HepG2 (cell line): ENCODE data around the gene FITM1. TPM values are rescaled to one million over a fixed set of nuclear protein-coding genes. Genes with fewer than 3 reads are reported as not detected.

Experiments
- EEA1 ChIP-seq: sonication (generic); formaldehyde crosslinking; IDR thresholded peaks from 2 replicates; pipeline ENCODE4 v1.5.1; 2020; ENCODE audit warnings: mild to moderate bottlenecking, missing genetic modification reagents, borderline replicate concordance
- FOSL2 ChIP-seq: sonication (generic); formaldehyde crosslinking; IDR thresholded peaks from 2 replicates; pipeline ENCODE4 v1.4.0; 2020; ENCODE audit warnings: missing genetic modification reagents
- HDAC6 ChIP-seq: fragments of 200-600 bp; sonication (generic); IDR thresholded peaks from 2 replicates; pipeline ENCODE4 v1.7.0; 2017; ENCODE audit warnings: mild to moderate bottlenecking, antibody characterized with exemption, low read length, low read depth
- HNRNPH1 ChIP-seq: fragments of 200-400 bp; formaldehyde crosslinking; optimal IDR thresholded peaks from 2 replicates; pipeline ENCODE3; 2017; ENCODE audit warnings: mild to moderate bottlenecking, low read depth, low read length
- ISX ChIP-seq: sonication (generic); formaldehyde crosslinking; conservative IDR thresholded peaks from 2 replicates; pipeline ENCODE4 v1.5.0; 2020; ENCODE audit warnings: missing genetic modification reagents
- KAT7 ChIP-seq: IDR thresholded peaks from 2 replicates; pipeline ENCODE4 v1.6.1; 2018; ENCODE audit warnings: borderline replicate concordance, missing compliant biosample characterization
- KLF12 ChIP-seq: sonication (generic); formaldehyde crosslinking; IDR thresholded peaks from 2 replicates; pipeline ENCODE4 v1.4.0; 2020; ENCODE audit warnings: missing genetic modification reagents, borderline replicate concordance
- NFIB ChIP-seq: sonication (generic); formaldehyde crosslinking; IDR thresholded peaks from 2 replicates; pipeline ENCODE4 v1.9.0; 2021; ENCODE audit warnings: missing genetic modification reagents, mild to moderate bottlenecking, borderline replicate concordance
- RAD51 ChIP-seq: fragments of 450-650 bp; IDR thresholded peaks from 2 replicates; pipeline ENCODE4 v1.6.1; 2016; ENCODE audit warnings: borderline replicate concordance
- RFXANK ChIP-seq: IDR thresholded peaks from 2 replicates; pipeline ENCODE4 v1.6.1; 2016
- SAFB2 ChIP-seq: sonication (generic); formaldehyde crosslinking; IDR thresholded peaks from 2 replicates; pipeline ENCODE4 v1.5.1; 2020; ENCODE audit warnings: missing genetic modification reagents, low read depth, mild to moderate bottlenecking, borderline replicate concordance
- TOPORS ChIP-seq: sonication (generic); formaldehyde crosslinking; IDR thresholded peaks from 2 replicates; pipeline ENCODE4 v1.8.0; 2023; ENCODE audit warnings: mild to moderate bottlenecking, missing genetic modification reagents
- ZFP82 ChIP-seq: sonication (generic); formaldehyde crosslinking; IDR thresholded peaks from 2 replicates; pipeline ENCODE4 v1.5.1; 2020; ENCODE audit warnings: mild to moderate bottlenecking, missing genetic modification reagents, borderline replicate concordance
- ZNF30 ChIP-seq: sonication (generic); formaldehyde crosslinking; IDR thresholded peaks from 2 replicates; pipeline ENCODE4 v1.5.0; 2020; ENCODE audit warnings: mild to moderate bottlenecking, missing genetic modification reagents
- ZNF382 ChIP-seq: sonication (generic); formaldehyde crosslinking; IDR thresholded peaks from 2 replicates; pipeline ENCODE4 v1.5.0; 2020; ENCODE audit warnings: missing genetic modification reagents, mild to moderate bottlenecking, borderline replicate concordance
- ZNF430 ChIP-seq: sonication (generic); formaldehyde crosslinking; IDR thresholded peaks from 2 replicates; pipeline ENCODE4 v1.9.0; 2021; ENCODE audit warnings: mild to moderate bottlenecking, missing genetic modification reagents
- ZNF460 ChIP-seq: sonication (generic); formaldehyde crosslinking; IDR thresholded peaks from 2 replicates; pipeline ENCODE4 v1.5.1; 2020; ENCODE audit warnings: missing genetic modification reagents, mild to moderate bottlenecking, borderline replicate concordance
- ZNF563 ChIP-seq: sonication (generic); formaldehyde crosslinking; IDR thresholded peaks from 2 replicates; pipeline ENCODE4 v1.8.0; 2022; ENCODE audit warnings: mild to moderate bottlenecking, moderate library complexity, missing genetic modification reagents
- ZNF619 ChIP-seq: sonication (generic); formaldehyde crosslinking; IDR thresholded peaks from 2 replicates; pipeline ENCODE4 v1.4.0; 2020; ENCODE audit warnings: mild to moderate bottlenecking, missing genetic modification reagents
- ZSCAN12 ChIP-seq: sonication (generic); formaldehyde crosslinking; IDR thresholded peaks from 2 replicates; pipeline ENCODE4 v1.9.0; 2021; ENCODE audit warnings: mild to moderate bottlenecking, missing genetic modification reagents
- polyA plus RNA-seq, 8 experiments: library from polyadenylated mRNA; depleted of rRNA in 3 of 8; stranded (reverse) in 7 of 8; unstranded in 1 of 8; fragments of >200 nt; fragmentation: Illumina TruSeq in 4 of 8; extraction: Trizol in 4 of 8; gene quantifications; 2 replicates each; pipeline versions ENCODE4 v1.2.1 to v1.2.3, GENCODE V29; 2011 to 2016; ENCODE audit warnings: low read depth in 4 of 8, missing spikeins in 1 of 8, mixed read lengths in 1 of 8; ENCODE audit not compliant: insufficient read depth in 1 of 8
- total RNA-seq, 5 experiments: library from RNA; depleted of rRNA; stranded (reverse); fragments of >200 nt; fragmentation: Illumina TruSeq; extraction: Trizol; gene quantifications; 2 replicates each; pipeline ENCODE4 v1.2.3, GENCODE V29; 2016; ENCODE audit warnings: low read depth in 1 of 5
- TF ChIP-seq, protein P1 (sequence below): sonication (generic); formaldehyde crosslinking; IDR thresholded peaks from 2 replicates; pipeline ENCODE4 v1.8.0; 2022; ENCODE audit warnings: mild to moderate bottlenecking, missing genetic modification reagents, moderate library complexity
- TF ChIP-seq, protein P2 (sequence below): sonication (generic); formaldehyde crosslinking; conservative IDR thresholded peaks from 2 replicates; pipeline ENCODE4 v1.4.0; 2020; ENCODE audit warnings: mild to moderate bottlenecking, missing genetic modification reagents, moderate library complexity
- TF ChIP-seq, protein P3 (sequence below): sonication (generic); formaldehyde crosslinking; IDR thresholded peaks from 2 replicates; pipeline ENCODE4 v1.5.1; 2020; ENCODE audit warnings: missing genetic modification reagents, mild to moderate bottlenecking, borderline replicate concordance

The FITM1 gene
- total and polyA plus RNA-seq, 2 of the 13 experiments (the other 11 are each of a cell fraction or from before 2014, with no cell fraction given) = 2.7 to 5.8 TPM

DNA sequence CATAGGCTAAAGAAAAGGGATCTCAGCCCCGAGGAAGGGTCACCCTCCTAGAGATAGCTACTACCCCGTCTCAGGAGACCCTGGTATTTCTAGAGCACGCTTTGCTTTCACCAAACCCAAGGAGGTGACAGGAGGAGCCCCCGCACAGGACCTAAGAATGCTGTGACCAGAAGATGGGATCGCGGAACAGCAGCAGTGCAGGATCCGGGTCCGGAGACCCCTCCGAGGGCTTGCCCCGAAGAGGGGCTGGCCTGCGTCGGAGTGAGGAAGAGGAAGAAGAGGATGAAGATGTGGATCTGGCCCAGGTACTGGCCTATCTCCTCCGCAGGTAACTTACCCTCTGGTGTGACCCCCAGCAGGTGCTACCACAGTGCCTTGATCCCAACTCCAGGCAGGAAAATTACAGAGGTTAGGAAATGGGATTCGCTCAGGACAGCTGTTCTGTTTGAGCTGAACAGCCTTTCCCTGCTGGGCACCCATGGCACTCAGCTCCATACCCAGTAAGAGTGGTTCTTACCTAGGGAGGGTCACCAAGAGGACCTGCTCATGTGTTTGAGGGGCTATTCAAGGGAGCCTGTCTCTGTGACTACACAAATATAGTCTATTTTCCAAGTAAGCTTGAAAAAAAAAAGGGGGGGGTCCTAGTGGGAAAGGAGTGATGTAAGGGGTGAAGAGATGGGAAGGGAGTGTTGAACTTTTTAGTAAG lies 14.9 kb upstream of the FITM1 start (continued):
- TF ChIP-seq KLF12 (CRISPR knock-in tag) (peak; percentile 72), ZNF30 (CRISPR knock-in tag) (no peak), ISX (CRISPR knock-in tag) (no peak; the same call in 1 of the 2 replicates), SAFB2 (no peak), HDAC6 (no peak), ZNF460 (no peak), TOPORS (CRISPR knock-in tag) (no peak), RFXANK (CRISPR knock-in tag) (no peak), ZNF619 (peak; percentile 65), KAT7 (no peak), ZNF430 (CRISPR knock-in tag) (no peak), EEA1 (CRISPR knock-in tag) (no peak), NFIB (no peak), RAD51 (no peak), FOSL2 (CRISPR knock-in tag) (no peak), ZSCAN12 (no peak), ZFP82 (no peak), ZNF382 (CRISPR knock-in tag) (no peak), ZNF563 (CRISPR knock-in tag) (no peak), HNRNPH1 (no peak)
- TF ChIP-seq, protein P1, sequence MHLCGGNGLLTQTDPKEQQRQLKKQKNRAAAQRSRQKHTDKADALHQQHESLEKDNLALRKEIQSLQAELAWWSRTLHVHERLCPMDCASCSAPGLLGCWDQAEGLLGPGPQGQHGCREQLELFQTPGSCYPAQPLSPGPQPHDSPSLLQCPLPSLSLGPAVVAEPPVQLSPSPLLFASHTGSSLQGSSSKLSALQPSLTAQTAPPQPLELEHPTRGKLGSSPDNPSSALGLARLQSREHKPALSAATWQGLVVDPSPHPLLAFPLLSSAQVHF (CRISPR knock-in tag) = no peak
- TF ChIP-seq, protein P2, sequence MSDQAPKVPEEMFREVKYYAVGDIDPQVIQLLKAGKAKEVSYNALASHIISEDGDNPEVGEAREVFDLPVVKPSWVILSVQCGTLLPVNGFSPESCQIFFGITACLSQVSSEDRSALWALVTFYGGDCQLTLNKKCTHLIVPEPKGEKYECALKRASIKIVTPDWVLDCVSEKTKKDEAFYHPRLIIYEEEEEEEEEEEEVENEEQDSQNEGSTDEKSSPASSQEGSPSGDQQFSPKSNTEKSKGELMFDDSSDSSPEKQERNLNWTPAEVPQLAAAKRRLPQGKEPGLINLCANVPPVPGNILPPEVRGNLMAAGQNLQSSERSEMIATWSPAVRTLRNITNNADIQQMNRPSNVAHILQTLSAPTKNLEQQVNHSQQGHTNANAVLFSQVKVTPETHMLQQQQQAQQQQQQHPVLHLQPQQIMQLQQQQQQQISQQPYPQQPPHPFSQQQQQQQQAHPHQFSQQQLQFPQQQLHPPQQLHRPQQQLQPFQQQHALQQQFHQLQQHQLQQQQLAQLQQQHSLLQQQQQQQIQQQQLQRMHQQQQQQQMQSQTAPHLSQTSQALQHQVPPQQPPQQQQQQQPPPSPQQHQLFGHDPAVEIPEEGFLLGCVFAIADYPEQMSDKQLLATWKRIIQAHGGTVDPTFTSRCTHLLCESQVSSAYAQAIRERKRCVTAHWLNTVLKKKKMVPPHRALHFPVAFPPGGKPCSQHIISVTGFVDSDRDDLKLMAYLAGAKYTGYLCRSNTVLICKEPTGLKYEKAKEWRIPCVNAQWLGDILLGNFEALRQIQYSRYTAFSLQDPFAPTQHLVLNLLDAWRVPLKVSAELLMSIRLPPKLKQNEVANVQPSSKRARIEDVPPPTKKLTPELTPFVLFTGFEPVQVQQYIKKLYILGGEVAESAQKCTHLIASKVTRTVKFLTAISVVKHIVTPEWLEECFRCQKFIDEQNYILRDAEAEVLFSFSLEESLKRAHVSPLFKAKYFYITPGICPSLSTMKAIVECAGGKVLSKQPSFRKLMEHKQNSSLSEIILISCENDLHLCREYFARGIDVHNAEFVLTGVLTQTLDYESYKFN (CRISPR knock-in tag) = no peak
- TF ChIP-seq, protein P3, sequence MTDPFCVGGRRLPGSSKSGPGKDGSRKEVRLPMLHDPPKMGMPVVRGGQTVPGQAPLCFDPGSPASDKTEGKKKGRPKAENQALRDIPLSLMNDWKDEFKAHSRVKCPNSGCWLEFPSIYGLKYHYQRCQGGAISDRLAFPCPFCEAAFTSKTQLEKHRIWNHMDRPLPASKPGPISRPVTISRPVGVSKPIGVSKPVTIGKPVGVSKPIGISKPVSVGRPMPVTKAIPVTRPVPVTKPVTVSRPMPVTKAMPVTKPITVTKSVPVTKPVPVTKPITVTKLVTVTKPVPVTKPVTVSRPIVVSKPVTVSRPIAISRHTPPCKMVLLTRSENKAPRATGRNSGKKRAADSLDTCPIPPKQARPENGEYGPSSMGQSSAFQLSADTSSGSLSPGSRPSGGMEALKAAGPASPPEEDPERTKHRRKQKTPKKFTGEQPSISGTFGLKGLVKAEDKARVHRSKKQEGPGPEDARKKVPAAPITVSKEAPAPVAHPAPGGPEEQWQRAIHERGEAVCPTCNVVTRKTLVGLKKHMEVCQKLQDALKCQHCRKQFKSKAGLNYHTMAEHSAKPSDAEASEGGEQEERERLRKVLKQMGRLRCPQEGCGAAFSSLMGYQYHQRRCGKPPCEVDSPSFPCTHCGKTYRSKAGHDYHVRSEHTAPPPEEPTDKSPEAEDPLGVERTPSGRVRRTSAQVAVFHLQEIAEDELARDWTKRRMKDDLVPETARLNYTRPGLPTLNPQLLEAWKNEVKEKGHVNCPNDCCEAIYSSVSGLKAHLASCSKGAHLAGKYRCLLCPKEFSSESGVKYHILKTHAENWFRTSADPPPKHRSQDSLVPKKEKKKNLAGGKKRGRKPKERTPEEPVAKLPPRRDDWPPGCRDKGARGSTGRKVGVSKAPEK (CRISPR knock-in tag) = no peak
